ENCODE results near the gene ZGRF1.
"Not testable (repeated sequence)": the region's sequence is repeated elsewhere in the genome, so short reads cannot be mapped to it uniquely, and the experiment has no call there.

ZGRF1 gene

DNA sequence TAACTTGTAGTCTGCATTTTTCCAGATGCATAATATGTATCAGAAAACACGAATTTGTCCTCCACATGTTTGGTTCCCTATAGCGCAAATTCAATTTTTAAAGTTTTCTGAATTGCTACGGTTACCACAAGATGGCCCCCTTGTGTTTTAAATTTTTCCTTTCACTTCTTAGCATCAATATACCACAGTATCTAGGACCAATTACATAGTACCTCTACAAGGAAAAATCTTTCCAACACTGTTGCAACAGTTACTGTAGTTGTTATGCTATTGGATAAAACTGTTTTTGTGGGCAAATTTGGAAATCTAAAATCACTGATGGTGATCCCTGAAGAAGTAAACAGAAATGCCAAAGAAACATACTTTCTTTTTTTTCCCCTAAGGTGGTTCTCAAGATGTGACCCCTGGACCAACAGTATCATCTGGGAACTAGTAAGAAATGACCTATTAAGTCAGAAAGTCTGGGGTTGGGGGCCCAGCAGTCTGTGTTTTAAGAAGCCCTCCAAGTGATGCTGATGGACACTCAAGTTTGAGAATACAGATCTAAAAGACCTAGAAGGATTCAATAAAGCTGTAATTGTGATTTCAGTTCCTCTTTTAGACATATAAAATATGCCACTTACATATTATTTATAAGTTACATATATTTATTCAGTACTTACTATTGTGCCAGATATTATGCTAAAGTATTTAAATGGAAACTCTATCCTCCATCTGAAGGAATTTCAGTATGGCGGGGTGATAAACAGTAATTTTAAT lies 3.1 kb downstream of the ZGRF1 start:
- DNase-seq = no peak

DNA sequence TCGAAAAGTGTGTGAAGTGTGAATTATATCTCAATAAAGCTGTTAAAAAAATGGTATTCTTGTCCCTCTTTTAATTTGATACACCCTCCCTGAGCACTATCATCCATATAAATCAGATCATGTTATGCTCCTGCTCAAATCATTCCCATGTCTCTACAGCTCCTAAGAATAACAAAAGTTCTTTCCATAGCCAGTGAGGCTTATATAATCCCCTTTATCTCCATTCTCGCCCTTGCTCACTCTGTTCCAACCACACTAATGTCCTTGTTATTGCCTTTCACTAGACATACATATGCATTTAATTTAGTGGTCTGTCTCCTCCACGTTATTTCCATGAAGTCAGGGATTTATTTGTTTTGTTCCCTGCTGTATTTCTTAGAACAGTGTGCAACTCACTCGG lies 10.5 kb downstream of the ZGRF1 start:
- DNase-seq = no peak

DNA sequence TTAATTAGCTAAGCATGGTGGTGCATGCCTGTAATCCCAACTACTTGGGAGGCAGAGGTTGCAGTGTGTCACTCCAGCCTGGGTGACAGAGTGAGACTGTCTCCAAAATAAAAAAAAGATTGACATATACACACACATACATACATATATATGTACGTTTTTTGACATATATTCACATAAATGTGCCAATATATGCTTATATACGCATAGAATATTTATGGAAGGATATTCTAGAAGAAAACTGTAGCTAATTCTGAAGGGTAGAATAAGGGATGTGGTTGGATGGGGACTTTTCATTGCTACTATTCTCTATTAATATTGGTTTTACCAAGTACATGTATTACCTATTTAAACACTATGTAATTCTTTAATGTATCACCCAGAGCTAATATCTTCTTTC lies 19.7 kb downstream of the ZGRF1 start:
- no peak for DNase-seq

DNA sequence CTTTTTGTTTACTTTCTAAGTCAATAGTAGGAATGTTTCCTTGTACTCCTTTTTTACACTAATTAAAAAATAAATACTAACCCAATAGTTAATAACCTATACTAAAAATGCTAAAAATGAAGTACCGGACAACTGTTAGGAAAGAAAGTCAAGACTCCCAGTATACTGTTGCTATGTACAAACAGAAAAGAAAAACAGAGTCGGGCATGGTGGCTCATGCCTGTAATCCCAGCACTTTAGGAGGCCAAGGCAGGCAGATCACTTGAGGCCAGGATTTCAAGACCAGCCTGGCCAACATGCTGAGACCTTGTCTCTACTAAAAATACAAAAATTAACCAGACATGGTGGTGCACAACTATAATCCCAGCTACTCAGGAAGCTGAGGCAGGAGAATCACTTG lies 23.9 kb downstream of the ZGRF1 start:
- not testable (repeated sequence) for DNase-seq

DNA sequence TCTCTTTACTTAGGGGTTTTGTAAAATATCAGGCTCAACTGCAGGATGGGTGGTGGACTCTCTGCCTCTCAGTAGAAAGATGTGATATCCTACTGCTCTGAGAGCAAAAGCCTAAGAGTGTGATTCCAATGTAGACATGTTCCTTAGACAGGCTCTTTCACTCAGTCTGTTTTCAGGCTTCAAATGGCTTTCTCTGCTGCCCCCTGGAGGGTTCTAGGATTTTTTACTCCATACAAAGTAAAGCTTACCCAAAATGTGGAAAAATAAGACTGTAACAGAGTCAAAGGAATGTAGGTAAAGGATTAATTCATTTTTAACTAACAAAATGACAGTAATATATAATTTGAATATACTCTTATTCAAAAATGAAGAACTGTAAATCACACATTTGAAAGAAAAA lies 32.1 kb downstream of the ZGRF1 start:
- peak; percentile 24 for DNase-seq

DNA sequence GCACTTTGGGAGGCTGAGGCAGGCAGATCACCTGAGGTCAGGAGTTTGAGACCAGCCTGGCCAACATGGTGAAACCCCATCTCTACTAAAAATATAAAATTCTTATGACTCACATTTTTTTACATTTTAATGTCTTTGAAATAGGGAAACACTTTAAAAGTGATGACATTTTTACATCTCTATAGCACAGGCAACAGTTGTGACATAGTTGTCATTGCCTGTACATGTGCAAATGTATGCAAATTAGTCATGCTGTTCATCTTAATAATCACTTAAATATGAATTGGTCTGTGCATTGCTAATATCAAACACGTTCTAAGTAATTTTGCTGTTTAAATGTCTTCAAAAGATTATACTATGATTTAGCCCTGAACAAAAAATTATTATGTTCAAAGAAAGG lies 41.7 kb downstream of the ZGRF1 start:
- DNase-seq = no peak

DNA sequence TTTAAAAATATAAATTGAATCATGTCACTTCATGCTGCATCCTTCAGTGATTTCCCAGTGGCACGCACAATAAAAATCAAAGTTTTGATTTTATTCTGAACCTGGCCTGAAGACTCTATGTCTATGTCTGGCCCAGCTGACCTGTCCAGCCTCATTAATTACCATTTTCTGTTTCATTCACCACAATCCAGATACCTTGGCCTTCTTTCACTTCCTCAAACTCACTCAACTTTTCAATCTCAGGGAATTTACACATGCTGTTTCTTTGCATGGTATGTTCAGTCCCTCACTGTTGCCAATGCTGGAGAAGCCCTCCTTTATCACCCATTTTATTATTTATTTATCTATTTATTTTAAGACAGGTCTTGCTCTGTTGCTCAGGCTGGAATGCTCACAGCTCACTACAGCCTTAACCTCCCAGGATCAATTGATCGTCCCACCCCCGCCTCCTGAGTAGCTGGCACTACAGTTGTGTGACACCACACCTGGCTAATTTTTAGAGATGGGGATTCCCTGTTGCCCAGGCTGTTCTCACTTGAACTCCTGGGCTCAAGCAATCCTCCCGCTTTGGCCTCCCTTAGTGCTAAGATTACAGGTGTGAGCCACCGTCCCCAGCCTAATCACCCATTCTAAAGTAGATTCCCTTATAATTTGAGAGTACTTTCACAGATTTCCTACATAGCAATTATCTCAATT lies 43.1 kb downstream of the ZGRF1 start:
- DNase-seq = no peak

DNA sequence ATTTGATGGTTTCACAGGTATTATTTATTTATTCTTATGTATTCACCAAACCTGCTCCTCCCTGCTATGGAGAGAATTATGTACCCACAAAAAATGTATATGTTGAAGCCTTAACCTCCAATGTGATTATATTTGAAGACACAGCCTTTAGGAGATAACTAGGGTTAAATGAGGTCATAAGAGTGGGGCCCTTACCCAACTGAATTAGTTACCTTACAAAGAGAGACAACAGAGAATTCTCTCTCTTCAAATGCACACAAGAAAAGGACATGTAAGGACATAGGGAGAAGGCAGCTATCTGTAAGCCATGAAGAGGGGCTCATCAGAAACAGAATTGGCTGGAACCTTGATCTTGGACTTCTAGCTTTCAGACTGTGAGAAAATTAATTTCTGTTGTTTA lies 44.0 kb downstream of the ZGRF1 start:
- no peak for DNase-seq

DNA sequence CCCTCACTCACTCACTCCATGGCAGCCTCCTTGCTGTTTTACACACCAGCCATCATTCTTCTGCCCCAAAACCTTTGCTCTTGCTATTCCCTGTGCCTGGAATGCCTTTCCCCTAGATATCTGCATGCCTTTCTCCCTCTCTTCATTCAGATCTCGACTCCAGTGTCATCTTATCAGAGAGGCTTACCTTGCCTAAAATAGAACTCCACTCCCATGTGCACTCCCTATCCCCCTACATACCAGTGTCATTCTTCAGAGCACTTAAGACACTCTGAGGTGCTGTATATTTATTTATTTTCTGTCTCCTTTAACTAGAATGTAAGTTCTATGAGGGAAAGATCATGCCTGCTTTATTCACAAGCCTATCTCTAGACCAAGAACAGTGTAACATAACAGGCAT lies 45.1 kb downstream of the ZGRF1 start:
- no peak for DNase-seq

DNA sequence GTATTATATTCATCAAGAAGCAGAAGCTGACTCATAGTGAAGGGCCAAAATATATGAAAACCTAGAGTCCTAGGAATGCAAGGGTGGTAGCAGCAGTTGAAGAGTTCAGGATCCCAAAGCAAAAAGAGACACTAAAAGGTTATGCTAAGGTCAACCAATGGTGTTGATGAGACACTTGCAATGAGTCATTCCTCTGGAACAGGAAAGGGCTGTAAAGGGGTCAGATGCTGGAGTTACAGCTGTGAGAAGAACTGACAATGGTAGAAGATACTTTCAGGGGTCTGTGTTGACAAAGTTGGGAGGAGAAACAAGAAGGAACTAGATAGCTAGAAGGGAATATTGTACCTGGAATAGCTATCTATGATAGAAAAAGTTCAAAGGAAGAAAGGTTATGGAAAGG lies 47.5 kb downstream of the ZGRF1 start:
- DNase-seq = no peak

DNA sequence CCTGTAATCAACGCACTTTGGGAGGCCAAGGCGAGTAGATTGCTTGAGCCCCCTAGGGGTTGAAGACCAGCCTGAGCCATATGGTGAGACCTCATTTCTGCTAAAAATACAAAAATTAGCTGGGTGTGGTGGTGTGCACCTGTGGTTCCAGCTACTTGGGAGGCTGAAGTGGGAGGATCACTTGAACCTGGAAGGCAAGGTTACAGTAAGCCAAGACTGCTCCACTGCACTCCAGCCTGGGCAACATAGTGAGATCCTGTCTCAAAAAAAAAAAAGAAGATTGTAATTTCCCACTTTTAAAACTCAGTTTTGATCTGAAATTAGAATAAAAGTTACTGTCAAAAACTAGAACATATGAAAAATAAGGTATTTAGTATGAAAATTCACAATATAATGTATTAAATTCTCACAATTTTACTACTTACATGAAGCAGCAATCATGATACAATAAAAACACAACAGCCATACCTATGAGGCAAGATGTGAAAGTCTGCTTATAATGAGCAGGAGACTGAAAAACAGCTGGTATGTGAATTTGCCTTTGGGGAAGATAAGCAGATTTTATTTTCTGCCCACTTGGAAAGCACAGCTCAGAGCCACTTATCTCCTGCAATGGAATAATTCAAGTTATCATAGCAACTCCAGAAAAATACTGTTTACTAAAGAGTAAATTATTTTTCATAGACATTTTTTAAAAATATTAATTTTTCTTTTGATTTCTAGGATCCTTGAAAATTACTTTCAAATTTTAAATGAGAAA lies 50.6 kb downstream of the ZGRF1 start:
- DNase-seq = no peak

DNA sequence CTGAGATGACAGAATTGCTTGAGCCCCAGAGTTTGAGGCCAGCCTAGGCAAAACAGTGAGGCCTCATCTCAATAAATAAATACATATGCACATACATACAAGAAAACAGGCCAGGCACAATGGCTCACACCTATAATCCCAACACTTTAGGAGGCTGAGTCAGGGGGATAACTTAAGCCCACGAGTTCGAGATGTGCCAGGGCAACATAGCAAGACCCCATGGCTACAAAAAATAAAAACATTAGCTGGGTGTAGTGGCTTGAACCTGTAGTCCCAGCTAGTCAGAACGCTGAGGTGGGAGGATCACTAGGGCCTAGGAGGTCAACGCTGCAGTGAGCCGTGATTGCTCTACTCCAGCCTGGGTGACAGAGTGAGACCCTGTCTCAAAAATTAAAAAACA lies 69.2 kb downstream of the ZGRF1 start:
- no peak for DNase-seq

DNA sequence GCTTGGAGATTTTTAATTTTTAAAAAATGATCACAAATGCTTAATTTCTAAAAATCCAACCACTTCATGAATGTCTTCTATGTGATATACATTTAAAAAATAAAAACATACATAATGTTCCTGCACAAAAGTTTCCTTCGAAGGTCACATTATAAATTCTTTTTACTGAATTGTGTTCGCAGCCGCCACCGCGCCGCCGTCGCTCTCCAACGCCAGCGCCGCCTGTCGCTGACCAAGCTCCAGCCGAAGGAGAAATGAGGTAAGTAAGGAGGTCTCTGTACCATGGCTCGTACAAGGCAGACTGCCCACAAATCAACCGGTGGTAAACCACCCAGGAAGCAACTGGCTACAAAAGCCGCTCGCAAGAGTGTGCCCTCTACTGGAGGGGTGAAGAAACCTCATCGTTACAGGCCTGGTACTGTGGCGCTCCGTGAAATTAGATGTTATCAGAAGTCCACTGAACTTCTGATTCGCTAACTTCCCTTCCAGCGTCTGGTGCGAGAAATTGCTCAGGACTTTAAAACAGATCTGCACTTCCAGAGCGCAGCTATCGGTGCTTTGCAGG lies 71.9 kb downstream of the ZGRF1 start:
- no peak for DNase-seq

DNA sequence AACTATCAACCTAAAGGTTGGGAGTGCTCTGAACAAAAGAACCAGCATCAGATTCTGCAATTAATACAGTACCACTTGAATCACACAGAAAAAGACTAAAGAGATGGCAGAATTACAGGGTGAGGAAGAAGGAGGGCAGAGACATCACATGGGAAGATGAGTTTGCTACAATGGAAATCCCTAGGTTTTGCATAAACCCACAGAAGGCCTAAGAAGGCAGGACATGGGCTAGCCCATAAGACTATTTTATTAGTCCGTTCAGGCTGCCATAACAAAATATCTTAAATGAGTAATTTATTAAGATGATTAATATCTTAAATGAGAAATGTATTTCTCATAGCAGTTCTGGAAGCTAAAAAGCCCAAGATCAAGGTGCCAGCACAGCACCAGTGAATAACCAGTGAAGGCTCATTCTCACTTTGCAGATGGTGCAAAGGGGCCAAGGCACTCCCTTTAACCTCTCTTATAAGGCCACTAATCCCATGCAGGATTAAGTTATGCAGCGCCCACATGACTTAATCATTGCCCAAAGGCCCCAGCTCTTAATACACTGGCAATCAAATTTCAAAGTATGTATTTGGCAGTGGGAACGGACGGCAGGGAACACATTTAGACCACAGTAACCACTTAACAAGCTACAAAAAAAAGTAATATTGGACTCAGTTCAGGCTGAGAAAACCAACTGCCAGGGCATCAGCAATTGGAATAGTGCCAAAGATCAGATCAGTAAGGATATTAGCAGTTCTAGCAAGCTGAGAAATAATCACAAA lies 73.1 kb downstream of the ZGRF1 start:
- DNase-seq = no peak

DNA sequence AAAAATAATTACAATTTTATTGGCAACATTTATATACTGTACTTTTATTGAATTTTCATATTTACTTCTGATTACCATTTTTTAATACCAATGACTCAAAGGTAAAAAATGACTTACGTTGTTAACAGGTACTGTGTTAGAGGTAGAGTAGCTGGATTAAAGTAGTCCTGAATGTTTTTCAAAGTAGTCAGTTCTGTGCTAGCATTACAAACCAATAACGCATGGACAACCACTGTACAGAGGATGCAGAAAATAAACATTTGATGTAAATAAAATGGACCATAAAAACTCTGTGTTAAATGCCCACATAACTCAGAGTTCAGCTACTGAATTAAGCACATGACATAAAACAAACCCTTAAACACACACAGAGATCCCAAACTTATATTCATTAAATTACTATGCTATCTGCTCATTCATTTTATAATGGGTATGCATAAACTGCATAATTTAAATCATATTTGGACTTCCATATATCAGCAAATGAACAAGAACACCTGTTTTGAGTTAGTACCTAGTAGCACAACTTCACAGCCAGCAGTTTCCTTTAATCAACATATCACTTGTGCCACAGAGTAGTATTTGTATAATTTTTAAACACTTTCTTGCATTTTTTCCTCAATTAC lies 74.3 kb downstream of the ZGRF1 start:
- no peak for DNase-seq

DNA sequence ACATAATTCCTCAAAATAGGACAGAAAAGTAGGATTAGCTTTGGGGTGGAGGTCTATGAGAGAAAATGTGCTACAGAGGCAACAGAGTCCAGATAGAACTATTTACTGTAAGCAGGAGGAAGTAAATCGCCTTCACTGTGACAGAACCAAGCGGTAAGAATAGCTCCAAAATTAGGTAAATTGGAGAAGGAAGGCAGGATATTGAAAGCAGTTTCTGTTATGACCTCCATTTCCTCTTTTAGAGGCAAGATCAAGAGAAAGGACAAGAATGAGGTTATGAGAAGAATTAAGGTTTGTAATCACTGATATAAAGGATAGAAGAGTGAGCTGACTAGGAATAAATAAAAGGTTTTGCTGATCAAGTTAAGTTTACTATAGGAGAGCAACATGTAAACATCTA lies 76.6 kb downstream of the ZGRF1 start:
- DNase-seq = no peak

DNA sequence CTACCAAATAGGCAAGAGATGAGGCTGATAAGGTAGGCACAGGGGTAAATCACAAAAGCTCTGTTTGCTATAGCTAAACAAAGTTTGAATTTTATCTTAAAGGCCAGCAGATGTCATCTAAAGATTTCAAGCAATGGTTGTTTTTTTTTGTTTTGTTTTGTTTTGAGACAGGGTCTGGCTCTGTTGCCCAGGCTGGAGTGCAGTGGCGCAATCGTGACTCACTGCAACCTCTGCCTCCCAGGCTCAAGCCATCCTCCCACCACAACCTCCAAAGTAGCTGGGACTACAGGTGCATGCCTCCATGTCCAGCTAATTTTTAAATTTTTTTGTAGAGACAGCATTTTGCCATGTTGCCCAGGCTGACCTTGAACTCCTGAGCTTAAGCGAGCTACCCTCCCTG lies 77.7 kb downstream of the ZGRF1 start:
- DNase-seq = no peak

DNA sequence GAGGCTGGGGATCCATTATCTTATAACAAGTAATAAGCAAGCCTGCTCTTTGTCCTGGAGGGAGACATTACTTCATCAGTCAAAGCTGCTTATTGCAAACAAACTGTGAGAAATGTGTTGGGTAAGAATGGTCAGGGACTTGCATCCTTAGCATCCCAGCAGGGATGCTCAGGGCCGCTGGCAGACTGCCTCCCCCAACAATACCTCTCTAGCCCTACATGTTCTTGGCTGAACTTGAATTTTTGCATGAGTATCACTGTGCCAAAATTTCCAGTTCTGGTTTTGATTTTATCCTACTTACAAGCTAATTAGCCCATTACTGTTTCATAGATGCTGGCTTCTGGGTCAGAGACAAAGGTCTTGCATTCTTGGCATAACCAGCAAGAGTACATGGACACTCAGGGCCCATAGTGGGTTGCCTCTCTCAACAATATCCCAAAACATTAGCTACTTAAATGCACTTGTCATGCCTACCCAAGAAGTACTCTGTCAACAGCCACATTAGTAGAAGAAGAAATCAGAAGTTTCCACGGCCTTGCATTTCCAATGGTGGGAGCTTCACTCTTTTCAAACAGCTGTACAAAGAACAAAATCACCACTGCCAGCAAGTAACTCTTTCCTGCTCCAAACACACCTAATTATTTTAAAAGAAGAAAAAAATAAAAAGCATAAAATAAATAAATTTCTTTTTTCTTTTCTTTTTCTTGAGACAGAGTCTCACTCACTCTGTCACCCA lies 78.9 kb downstream of the ZGRF1 start:
- no peak for DNase-seq

DNA sequence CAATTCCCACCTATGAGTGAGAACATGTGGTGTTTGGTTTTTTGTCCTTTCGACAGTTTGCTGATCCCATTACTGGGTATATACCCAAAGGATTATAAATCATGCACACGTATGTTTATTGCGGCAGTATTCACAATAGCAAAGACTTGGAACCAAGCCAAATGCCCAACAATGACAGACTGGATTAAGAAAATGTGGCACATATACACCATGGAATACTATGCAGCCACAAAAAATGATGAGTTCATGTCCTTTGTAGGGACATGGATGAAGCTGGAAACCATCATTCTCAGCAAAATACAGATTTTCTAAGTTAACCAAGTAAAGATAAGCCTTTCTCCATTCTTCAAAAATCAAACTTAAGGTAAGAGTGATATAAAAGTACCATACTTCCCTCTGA lies 82.4 kb downstream of the ZGRF1 start:
- not testable (repeated sequence) for DNase-seq

DNA sequence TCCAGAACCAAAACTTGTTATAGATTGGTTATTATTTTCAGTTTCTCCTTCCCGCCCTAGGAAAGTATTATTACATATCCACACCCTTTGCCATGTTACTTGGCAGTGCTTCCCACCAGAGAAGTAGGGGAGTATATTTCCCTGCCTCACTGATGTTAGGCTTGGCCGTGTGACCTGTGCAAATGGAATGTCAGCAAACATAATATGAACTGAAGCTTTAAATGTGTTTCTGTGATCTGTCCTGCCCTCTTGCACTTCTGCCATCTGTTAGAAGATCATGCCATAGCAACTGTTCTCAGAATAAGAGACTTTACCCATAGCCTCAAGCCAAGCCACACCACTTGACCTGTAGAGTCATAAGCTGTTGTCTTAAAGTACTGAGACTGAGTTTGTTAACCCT lies 84.0 kb downstream of the ZGRF1 start:
- DNase-seq = no peak

DNA sequence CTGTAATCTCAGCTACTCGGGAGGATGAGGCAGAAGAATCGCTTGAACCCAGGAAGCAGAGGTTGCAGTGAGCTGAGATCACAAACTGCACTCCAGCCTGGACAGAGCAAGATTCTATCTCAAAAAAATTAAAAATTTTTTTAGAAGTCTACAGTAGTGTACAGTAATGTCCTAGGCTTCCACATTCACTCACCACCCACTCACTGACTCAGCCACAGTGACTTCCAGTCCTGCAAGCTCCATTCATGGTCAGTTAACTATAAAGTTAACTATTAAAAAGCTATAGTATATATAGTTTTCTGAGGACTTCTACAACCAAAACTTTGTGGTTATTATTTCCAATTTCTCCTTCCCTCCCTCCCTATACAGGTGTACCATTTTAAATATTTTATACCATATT lies 86.0 kb downstream of the ZGRF1 start:
- DNase-seq = no peak

DNA sequence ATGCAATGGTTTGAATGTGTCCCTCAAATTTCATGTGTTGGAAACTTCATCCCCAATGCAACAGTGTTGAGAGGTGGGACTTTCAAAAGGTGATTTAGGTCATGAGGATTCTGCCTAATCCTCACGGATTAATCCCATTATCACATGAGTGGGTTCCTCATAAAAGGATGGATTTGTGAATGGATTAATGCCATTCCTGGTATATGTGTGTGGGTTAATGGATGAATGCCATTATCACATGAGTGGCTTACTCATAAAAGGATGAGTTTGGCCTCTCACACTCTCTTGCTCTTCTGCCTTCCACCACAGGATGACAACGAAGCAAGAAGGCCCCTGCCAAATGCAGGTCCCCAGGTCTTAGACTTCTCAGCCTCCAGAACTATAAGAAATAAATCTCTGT lies 90.2 kb downstream of the ZGRF1 start:
- no peak for DNase-seq
